ENCODE data around the gene ZBED3.

- no peak for TF ChIP-seq POLR2A (IDR thresholded peaks at IDR 0.05; ENCODE audit: low read length)
- TF ChIP-seq GATA1 (IDR thresholded peaks at IDR 0.05; ENCODE audit: low read depth, low read length): no peak
These were observed 57.7 kb downstream of the ZBED3 start for GRCh38 chr5:77029376-77029885.
